Spleen (tissue), 11 donors: ENCODE results near the gene FAM193A. TPM values are rescaled to one million over a fixed set of nuclear protein-coding genes. Genes with fewer than 3 reads are reported as not detected.
"Not testable (repeated sequence)": the region's sequence is repeated elsewhere in the genome, so short reads cannot be mapped to it uniquely, and the experiment has no call there.

Source experiments
- DNase-seq: peaks from one replicate; pipeline ENCODE4 v3.0.0-alpha.2; 2020
- H3K27ac ChIP-seq, 8 donors: fragments of 200-600 bp; sonication (generic) in 7 of 8; 1 replicate in 4 of 8; 2 replicates in 4 of 8; pipeline versions ENCODE4 v1.5.0 to v1.8.0; 2016 to 2021; ENCODE audit warnings: inconsistent platforms in 4 of 8, mild to moderate bottlenecking in 4 of 8, moderate library complexity in 1 of 8
- H3K27me3 ChIP-seq, 7 donors: fragments of 200-600 bp; sonication (generic) in 6 of 7; replicated peaks in 1 of 7; 1 replicate in 4 of 7; 2 replicates in 3 of 7; pipeline versions ENCODE4 v1.5.0 to v1.8.0; 2016 to 2021; ENCODE audit warnings: inconsistent platforms in 3 of 7, mild to moderate bottlenecking in 1 of 7
- H3K36me3 ChIP-seq, 6 donors: fragments of 200-600 bp; sonication (generic) in 5 of 6; 1 replicate in 4 of 6; 2 replicates in 2 of 6; pipeline versions ENCODE4 v1.5.0 to v1.8.0; 2016 to 2021; ENCODE audit warnings: inconsistent platforms in 2 of 6
- H3K4me1 ChIP-seq, 6 donors: fragments of 200-600 bp; sonication (generic) in 5 of 6; 1 replicate in 3 of 6; 2 replicates in 3 of 6; pipeline versions ENCODE4 v1.5.0 to v1.8.0; 2016 to 2021; ENCODE audit warnings: inconsistent platforms in 3 of 6
- H3K4me3 ChIP-seq, 8 donors: fragments of 200-600 bp; sonication (generic) in 7 of 8; 1 replicate in 4 of 8; 2 replicates in 4 of 8; pipeline versions ENCODE4 v1.5.0 to v1.8.0; 2016 to 2021; ENCODE audit warnings: inconsistent platforms in 4 of 8, mild to moderate bottlenecking in 4 of 8, moderate library complexity in 2 of 8
- H3K9me3 ChIP-seq, 8 donors: fragments of 200-600 bp; sonication (generic) in 7 of 8; 1 replicate in 4 of 8; 2 replicates in 4 of 8; pipeline versions ENCODE4 v1.5.0 to v1.8.0; 2016 to 2021; ENCODE audit warnings: inconsistent platforms in 4 of 8
- POLR2A ChIP-seq, 3 donors: fragments of 450-650 bp; IDR thresholded peaks; one replicate each; pipeline ENCODE4 v1.5.1; 2017; ENCODE audit warnings: antibody characterized with exemption in 3 of 3, mild to moderate bottlenecking in 1 of 3
- POLR2AphosphoS5 ChIP-seq, 3 donors: sonication (generic); formaldehyde crosslinking; IDR thresholded peaks; one replicate each; pipeline ENCODE4 v1.5.1; 2017; ENCODE audit warnings: antibody characterized with exemption in 3 of 3
- WGBS, 5 donors: extraction: QIAGEN DNeasy Blood & Tissue Kit in 3 of 5; methylation state at CpG; one replicate each; pipeline versions ENCODE4 v1.1.5 to v1.1.7; 2013 to 2018; 5-methylcytosine and 5-hydroxymethylcytosine counted together
- intact Hi-C: fragments of 100-400 bp; cut with DNase I; formaldehyde crosslinking; loops from one replicate; pipeline ENCODE4 v1.15.0; 2023; ENCODE audit warnings: low total_unique reads
- polyA plus RNA-seq, 3 donors: library from polyadenylated mRNA; stranded (reverse); fragments of 200-250 nt; gene quantifications; one replicate each; pipeline ENCODE4 v1.2.1, GENCODE V29; 2013
- total RNA-seq, 7 donors: library from RNA; depleted of rRNA in 3 of 7; stranded (reverse); fragments of >200 nt in 3 of 7; fragmentation: NEBNext Ultra II Directional in 4 of 7; extraction: Animal tissue kit (Norgen Biotek cat#: 25700) in 4 of 7; gene quantifications; one replicate each; pipeline versions ENCODE4 v1.1.0 to v1.2.1, GENCODE V29; 2016 to 2021
- TF ChIP-seq, protein P1 (sequence below), 11 experiments: fragments of 200-600 bp in 7 of 11; fragments of 450-650 bp in 4 of 11; sonication (generic) in 4 of 11; IDR thresholded peaks in 8 of 11; conservative IDR thresholded peaks in 3 of 11; 1 replicate in 7 of 11; 2 replicates in 4 of 11; pipeline versions ENCODE4 v1.4.0 to v1.8.0; 2016 to 2021; ENCODE audit warnings: antibody characterized with exemption in 11 of 11, inconsistent platforms in 4 of 11, mild to moderate bottlenecking in 1 of 11
- donor health status: healthy with polysubstance abuse.
- donor health status: DM: no; HTN: no; CAD: no; lungs with moderate emphysema.
- donor health status: DM: no; HTN: no; CAD: no.
- donor health status: Bipolar disorder and iron deficiency.
- donor health status: healthy.
- donor health status: DM: no; HTN: no; CAD: no.
- donor health status: DM: yes; HTN: yes; CAD: no.

The FAM193A gene
- total and polyA plus RNA-seq, 10 donors = 6.2 to 37.7 (median 31.6) TPM

DNA sequence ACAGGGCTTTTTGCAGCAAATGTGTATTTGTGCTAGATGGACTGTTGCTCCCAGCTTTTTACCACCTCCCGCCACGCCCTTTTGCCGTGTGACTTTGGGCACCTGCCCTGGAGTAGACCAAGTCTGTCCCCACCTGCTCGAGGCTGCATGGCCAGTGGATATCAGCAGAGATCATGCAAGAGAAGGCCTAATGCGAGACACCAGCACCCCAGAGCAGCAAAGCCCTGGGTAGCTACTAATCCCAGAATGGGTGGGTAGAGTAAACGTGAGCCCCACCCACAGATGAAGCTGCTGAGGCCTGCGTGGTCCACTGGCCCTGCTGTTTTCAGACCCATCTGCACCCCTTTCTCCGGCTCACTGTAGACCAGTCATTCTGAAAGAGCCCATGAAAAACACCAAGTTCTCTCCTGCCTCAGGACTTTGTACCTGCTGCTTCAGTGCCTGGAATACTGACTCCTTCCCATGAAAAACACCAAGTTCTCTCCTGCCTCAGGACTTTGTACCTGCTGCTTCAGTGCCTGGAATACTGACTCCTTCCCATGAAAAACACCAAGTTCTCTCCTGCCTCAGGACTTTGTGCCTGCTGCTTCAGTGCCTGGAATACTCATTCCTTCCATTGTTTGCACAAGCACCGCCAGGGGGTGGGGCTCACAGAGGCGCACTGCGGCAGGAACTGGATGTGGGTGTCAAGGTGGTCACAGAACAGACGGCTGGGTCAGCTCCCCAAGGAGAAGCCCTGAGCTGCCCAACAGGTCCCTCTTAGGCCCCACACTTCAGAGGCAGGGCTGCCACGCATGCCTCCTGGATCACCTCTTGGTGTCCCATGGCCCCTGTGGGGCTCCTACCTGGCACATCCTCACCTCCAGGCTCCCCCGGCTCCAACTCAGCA lies 224.8 kb downstream of the FAM193A start:
- peak; percentile 81 for DNase-seq
- intact Hi-C loops = loop anchor here (10.0 kb wide), 2 partner anchors 54 to 94 kb away; no protein-coding TSS in a partner anchor
- Histone ChIP-seq H3K9me3 (no peaks in the 10 kb centered on the region), H3K4me1 (peaks cover 4 to 33% (median 23%) of the 10 kb centered on the region in 6 donors), H3K27ac (no peak overlapping the region), H3K27me3 (no peaks in the 10 kb centered on the region), H3K36me3 (no peaks in the 10 kb centered on the region), H3K4me3 (no peak overlapping the region)
- WGBS, 5 donors = 66 to 72% (median 68%) methylated on average over 12 to 14 of the region's 14 CpGs
- TF ChIP-seq, protein P1, sequence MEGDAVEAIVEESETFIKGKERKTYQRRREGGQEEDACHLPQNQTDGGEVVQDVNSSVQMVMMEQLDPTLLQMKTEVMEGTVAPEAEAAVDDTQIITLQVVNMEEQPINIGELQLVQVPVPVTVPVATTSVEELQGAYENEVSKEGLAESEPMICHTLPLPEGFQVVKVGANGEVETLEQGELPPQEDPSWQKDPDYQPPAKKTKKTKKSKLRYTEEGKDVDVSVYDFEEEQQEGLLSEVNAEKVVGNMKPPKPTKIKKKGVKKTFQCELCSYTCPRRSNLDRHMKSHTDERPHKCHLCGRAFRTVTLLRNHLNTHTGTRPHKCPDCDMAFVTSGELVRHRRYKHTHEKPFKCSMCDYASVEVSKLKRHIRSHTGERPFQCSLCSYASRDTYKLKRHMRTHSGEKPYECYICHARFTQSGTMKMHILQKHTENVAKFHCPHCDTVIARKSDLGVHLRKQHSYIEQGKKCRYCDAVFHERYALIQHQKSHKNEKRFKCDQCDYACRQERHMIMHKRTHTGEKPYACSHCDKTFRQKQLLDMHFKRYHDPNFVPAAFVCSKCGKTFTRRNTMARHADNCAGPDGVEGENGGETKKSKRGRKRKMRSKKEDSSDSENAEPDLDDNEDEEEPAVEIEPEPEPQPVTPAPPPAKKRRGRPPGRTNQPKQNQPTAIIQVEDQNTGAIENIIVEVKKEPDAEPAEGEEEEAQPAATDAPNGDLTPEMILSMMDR (IDR thresholded peaks at IDR 0.05 in 8 of 11, conservative IDR thresholded peaks at IDR 0.05 in 3 of 11) = peak in 2 of 11 experiments; percentile 6 to 16
- TF ChIP-seq POLR2A (IDR thresholded peaks at IDR 0.05) = no peak
- TF ChIP-seq POLR2AphosphoS5 (IDR thresholded peaks at IDR 0.05) = peak; percentile 14 to 42 (median 41)

DNA sequence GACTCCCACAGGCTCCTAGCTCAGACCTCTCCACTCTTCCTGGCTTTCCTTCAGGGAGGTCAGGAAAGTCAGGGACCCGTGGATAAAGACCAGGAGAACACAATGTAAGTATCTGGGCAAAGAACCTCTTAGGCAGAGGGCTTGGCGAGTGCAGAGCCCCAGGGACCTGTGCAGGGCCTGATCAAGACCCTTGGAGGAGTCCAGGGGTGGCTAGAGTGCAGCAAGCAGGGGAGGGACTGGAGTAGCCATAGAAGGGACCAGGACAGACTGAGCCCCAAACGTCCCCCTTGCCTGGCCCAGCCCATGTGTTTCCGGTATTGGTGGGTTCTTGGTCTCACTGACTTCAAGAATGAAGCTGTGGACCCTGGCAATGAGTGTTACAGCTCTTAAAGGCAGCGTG lies 225.6 kb downstream of the FAM193A start:
- TF ChIP-seq POLR2AphosphoS5 (IDR thresholded peaks at IDR 0.05) = no peak
- TF ChIP-seq, protein P1 (IDR thresholded peaks at IDR 0.05 in 8 of 11, conservative IDR thresholded peaks at IDR 0.05 in 3 of 11) = no peak
- no peak for TF ChIP-seq POLR2A (IDR thresholded peaks at IDR 0.05)
- no peak overlapping the region for H3K27ac ChIP-seq
- no peaks in the 10 kb centered on the region for H3K27me3 ChIP-seq
- intact Hi-C loops = loop anchor here (10.0 kb wide), 2 partner anchors 53 to 93 kb away; no protein-coding TSS in a partner anchor
- 58 to 83% (median 75%) methylated on average over 3 to 5 of the region's 5 CpGs for WGBS, 5 donors
- peaks cover 0 to 28% (median 18%) of the 10 kb centered on the region in 6 donors for H3K4me1 ChIP-seq
- DNase-seq = peak; percentile 41
- H3K4me3 ChIP-seq = no peak overlapping the region
- no peaks in the 10 kb centered on the region for H3K9me3 ChIP-seq
- no peaks in the 10 kb centered on the region for H3K36me3 ChIP-seq

DNA sequence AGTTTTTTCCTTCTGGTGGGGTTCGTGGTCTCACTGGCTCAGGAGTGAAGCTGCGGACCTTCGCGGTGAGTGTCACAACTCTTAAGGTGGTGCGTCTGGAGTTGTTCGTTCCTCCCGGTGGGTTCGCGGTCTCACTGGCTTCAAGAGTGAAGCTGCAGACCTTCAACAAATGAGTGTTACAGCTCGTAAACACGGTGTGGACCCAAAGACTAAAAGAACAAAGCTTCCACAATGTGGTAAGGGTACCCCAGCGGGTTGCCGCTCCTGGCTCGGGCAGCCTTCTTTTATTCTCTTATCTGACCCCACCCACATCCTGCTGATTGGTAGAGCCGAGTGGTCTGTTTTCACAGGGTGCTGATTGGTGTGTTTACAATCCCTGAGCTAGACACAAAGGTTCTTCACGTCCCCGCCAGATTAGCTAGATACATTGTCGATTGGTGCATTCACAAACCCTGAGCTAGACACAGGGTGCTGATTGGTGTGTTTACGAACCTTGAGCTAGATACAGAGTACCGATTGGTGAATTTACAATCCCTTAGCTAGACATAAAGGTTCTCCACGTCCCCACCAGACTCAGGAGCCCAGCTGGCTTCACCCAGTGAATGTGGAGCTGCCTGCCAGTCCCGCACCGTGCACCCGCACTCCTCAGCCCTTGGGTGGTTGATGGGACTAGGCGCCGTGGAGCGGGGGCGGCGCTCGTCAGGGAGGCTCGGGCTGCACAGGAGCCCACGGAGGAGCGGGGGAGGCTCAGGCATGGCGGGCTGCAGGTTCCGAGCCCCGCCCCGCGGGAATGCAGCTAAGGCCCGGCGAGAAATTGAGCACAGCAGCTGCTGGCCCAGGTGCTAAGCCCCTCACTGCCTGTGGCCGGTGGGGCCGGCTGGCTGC lies 226.3 kb downstream of the FAM193A start:
- 93 to 95% (median 94%) methylated on average over 24 to 42 of the region's 42 CpGs for WGBS, 5 donors
- H3K4me3 ChIP-seq, H3K36me3 ChIP-seq, H3K9me3 ChIP-seq, H3K27me3 ChIP-seq, H3K27ac ChIP-seq: not testable (repeated sequence)
- peaks cover 0 to 35% (median 19%) of the 10 kb centered on the region in 6 donors for H3K4me1 ChIP-seq
- intact Hi-C loops = loop anchor here (10.0 kb wide), 2 partner anchors 52 to 92 kb away; no protein-coding TSS in a partner anchor
- DNase-seq = peak; percentile 74

DNA sequence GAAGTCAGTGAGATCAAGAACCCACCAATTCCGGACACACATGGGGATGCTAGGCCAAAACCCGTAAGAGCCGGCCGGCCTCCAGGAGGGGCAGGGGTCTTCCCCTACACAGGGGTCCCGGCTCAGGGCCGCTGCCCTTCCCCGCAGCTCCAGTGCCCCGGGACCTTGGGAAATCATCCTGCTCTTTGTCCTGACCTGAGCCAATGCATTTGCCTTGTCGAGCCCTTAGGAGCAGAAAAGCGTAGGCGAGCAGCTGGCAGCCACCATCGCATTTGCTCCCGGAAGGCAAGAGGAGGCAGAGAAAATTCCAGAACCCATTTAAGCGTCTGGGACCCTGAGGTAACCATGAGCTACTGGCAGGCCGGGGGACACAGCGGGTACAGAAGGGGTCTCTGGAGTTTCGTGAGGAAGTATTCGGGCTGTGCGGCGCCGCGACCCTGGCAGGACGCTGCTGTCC lies 227.1 kb downstream of the FAM193A start:
- peak overlapping the region; percentile 29 to 73 (median 44) for H3K4me3 ChIP-seq
- TF ChIP-seq, protein P1 (IDR thresholded peaks at IDR 0.05 in 8 of 11, conservative IDR thresholded peaks at IDR 0.05 in 3 of 11) = no peak
- TF ChIP-seq POLR2AphosphoS5 (IDR thresholded peaks at IDR 0.05) (no peak), POLR2A (IDR thresholded peaks at IDR 0.05) (no peak)
- no peaks in the 10 kb centered on the region for H3K36me3 ChIP-seq
- H3K27ac ChIP-seq = peak overlapping the region; percentile 35 to 84 (median 75)
- intact Hi-C loops = loop anchor here (10.0 kb wide), 2 partner anchors 51 to 91 kb away; no protein-coding TSS in a partner anchor
- H3K9me3 ChIP-seq = no peaks in the 10 kb centered on the region
- peak; percentile 80 for DNase-seq
- H3K4me1 ChIP-seq = peaks cover 0 to 43% (median 23%) of the 10 kb centered on the region in 6 donors
- WGBS, 5 donors = 40 to 65% (median 50%) methylated on average over 23 of the region's 23 CpGs
- no peaks in the 10 kb centered on the region for H3K27me3 ChIP-seq
